ENCODE measurements around the gene ETS1. TPM values are rescaled to one million over a fixed set of nuclear protein-coding genes. Genes with fewer than 3 reads are reported as not detected.

The ETS1 gene
- total RNA-seq, 1 experiment from 2014 or later = 66.4 TPM

GRCh38 chr11:128481135-128481534 is 106.2 kb downstream of the ETS1 start:
- in situ Hi-C loops (cut with HindIII; ENCODE audit: low pct_unique_long_range_greater_than_20kb, low sequenced_read_pairs) (no loop called here), intact Hi-C loops (cut with micrococcal nuclease; ENCODE audit: unreplicated experiment) (no loop called here)
- no peak for DNase-seq (ENCODE audit: low read depth, low spot score)
- H3K27ac ChIP-seq (ENCODE audit: low read length) = no peak overlapping the region
- H3K4me3 ChIP-seq (ENCODE audit: low read depth in 2 of 2, low read length in 2 of 2) = no peak overlapping the region
- no peaks in the 10 kb centered on the region for H3K9me3 ChIP-seq (ENCODE audit: control insufficient read depth, insufficient read depth, low read depth, low read length)
- no TSS peak for BruUV-seq (replicated peaks)
- peaks cover 34% of the 10 kb centered on the region for H3K36me3 ChIP-seq (ENCODE audit: control insufficient read depth, insufficient read depth, low read length)
- H3K27me3 ChIP-seq (ENCODE audit: control insufficient read depth, insufficient read depth, low read length) = no peaks in the 10 kb centered on the region
- no peak for TF ChIP-seq POLR2AphosphoS5 (IDR thresholded peaks at IDR 0.05; ENCODE audit: low read depth, low read length)
- no peak for TF ChIP-seq REST (IDR thresholded peaks at IDR 0.05; ENCODE audit: insufficient read depth in 1 of 2, low read depth in 2 of 2, low read length in 1 of 2)
- no peak for TF ChIP-seq TCF7L2 (IDR thresholded peaks at IDR 0.05; ENCODE audit: low read depth, low read length)
- TF ChIP-seq SIN3A (IDR thresholded peaks at IDR 0.05; ENCODE audit: borderline replicate concordance, insufficient read depth, low read depth, low read length) = no peak
- TF ChIP-seq CTCF (IDR thresholded peaks at IDR 0.05) = no peak
- ChIA-PET CTCF (interaction anchor here (0.7 kb wide), 2 partner anchors 150 to 313 kb away, joined by 4 to 6 read pairs; no protein-coding TSS in a partner anchor), POLR2A (no interaction called here)
- no peak for ATAC-seq
- no peaks in the 10 kb centered on the region for H3K4me1 ChIP-seq (ENCODE audit: control insufficient read depth, insufficient read depth, low read length)

DNA sequence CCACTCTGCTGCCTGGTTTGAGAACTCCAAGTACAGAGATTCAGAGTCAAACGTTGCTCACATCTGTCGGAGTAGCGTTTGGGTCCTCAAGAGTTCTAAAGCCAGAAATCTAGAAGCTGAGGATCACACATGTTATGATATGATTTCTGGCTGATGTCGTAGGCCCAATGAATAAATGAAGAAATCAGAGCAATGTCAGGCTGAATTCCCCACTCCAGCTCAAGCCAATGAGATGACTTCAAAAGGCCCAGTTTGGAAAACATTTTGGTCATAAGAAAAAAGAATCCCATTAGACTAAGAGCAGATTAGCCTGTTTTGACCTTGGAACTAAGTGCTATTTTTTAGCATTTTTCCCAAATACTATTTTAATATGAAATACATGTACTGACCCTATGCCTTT is 106.7 kb downstream of the ETS1 start:
- Histone ChIP-seq H3K36me3 (ENCODE audit: control insufficient read depth, insufficient read depth, low read length) (peaks cover 33% of the 10 kb centered on the region), H3K27me3 (ENCODE audit: control insufficient read depth, insufficient read depth, low read length) (no peaks in the 10 kb centered on the region), H3K4me3 (ENCODE audit: low read depth in 2 of 2, low read length in 2 of 2) (no peak overlapping the region), H3K4me1 (ENCODE audit: control insufficient read depth, insufficient read depth, low read length) (no peaks in the 10 kb centered on the region), H3K27ac (ENCODE audit: low read length) (no peak overlapping the region), H3K9me3 (ENCODE audit: control insufficient read depth, insufficient read depth, low read depth, low read length) (no peaks in the 10 kb centered on the region)
- intact Hi-C loops (cut with micrococcal nuclease; ENCODE audit: unreplicated experiment) = no loop called here
- TF ChIP-seq SIN3A (IDR thresholded peaks at IDR 0.05; ENCODE audit: borderline replicate concordance, insufficient read depth, low read depth, low read length) (no peak), CTCF (IDR thresholded peaks at IDR 0.05) (no peak), TCF7L2 (IDR thresholded peaks at IDR 0.05; ENCODE audit: low read depth, low read length) (no peak), REST (IDR thresholded peaks at IDR 0.05; ENCODE audit: insufficient read depth in 1 of 2, low read depth in 2 of 2, low read length in 1 of 2) (no peak), POLR2AphosphoS5 (IDR thresholded peaks at IDR 0.05; ENCODE audit: low read depth, low read length) (no peak)
- DNase-seq (ENCODE audit: low read depth, low spot score) (no peak), ATAC-seq (no peak)
- no TSS peak for BruUV-seq (replicated peaks)
- CTCF ChIA-PET = interaction anchor here (0.7 kb wide), 2 partner anchors 150 to 313 kb away, joined by 4 to 6 read pairs; no protein-coding TSS in a partner anchor
- POLR2A ChIA-PET = no interaction called here
- in situ Hi-C loops (cut with HindIII; ENCODE audit: low pct_unique_long_range_greater_than_20kb, low sequenced_read_pairs) = no loop called here
